Thymus (tissue), 11 donors: ENCODE measurements around the gene LYRM2. TPM values are rescaled to one million over a fixed set of nuclear protein-coding genes. Genes with fewer than 3 reads are reported as not detected.

Source experiments
- DNase-seq, 9 donors: peaks; one replicate each; pipeline ENCODE4 v3.0.0-alpha.2; 2013; ENCODE audit warnings: low spot score in 9 of 9, low read depth in 6 of 9, missing footprints in 1 of 9
- H3K27ac ChIP-seq, 2 donors: one replicate each; pipeline ENCODE4 v1.5.1; 2013; ENCODE audit warnings: control low read depth in 1 of 2, low read depth in 1 of 2, low read length in 1 of 2, mild to moderate bottlenecking in 1 of 2, moderate library complexity in 1 of 2
- H3K27me3 ChIP-seq, 2 donors: one replicate each; pipeline ENCODE4 v1.5.1; 2013; ENCODE audit warnings: low read length in 1 of 2; ENCODE audit not compliant: control insufficient read depth in 2 of 2, insufficient read depth in 1 of 2
- H3K36me3 ChIP-seq, 2 donors: one replicate each; pipeline ENCODE4 v1.5.1; 2013; ENCODE audit warnings: low read length in 1 of 2, mild to moderate bottlenecking in 1 of 2, moderate library complexity in 1 of 2; ENCODE audit not compliant: control insufficient read depth in 2 of 2, insufficient read depth in 2 of 2
- H3K4me1 ChIP-seq, 2 donors: one replicate each; pipeline ENCODE4 v1.5.1; 2013; ENCODE audit warnings: low read length in 2 of 2; ENCODE audit not compliant: control insufficient read depth in 2 of 2, insufficient read depth in 2 of 2
- H3K4me3 ChIP-seq, 2 donors: one replicate each; pipeline ENCODE4 v1.5.1; 2013; ENCODE audit warnings: low read length in 2 of 2, control low read depth in 1 of 2, mild to moderate bottlenecking in 1 of 2
- H3K9me3 ChIP-seq, 2 donors: one replicate each; pipeline ENCODE4 v1.5.1; 2013; ENCODE audit warnings: low read length in 1 of 2, mild to moderate bottlenecking in 1 of 2; ENCODE audit not compliant: control insufficient read depth in 2 of 2, insufficient read depth in 1 of 2
- WGBS: extraction: QIAGEN DNeasy Blood & Tissue Kit; methylation state at CpG from one replicate; pipeline ENCODE4 v1.1.7; 2013; 5-methylcytosine and 5-hydroxymethylcytosine counted together
- polyA plus RNA-seq: library from polyadenylated mRNA; stranded (reverse); fragments of 200-250 nt; gene quantifications from one replicate; pipeline ENCODE4 v1.2.3, GENCODE V29; 2013
- total RNA-seq: library from RNA; stranded (reverse); fragments of 120-200 nt; gene quantifications from one replicate; pipeline ENCODE4 v1.2.4, GENCODE V29; 2013
- donor health status: healthy.

LYRM2 gene
- total and polyA plus RNA-seq, 2 donors = 15.7 to 30.5 TPM

GRCh38 chr6:89539779-89540178 lies 98.8 kb downstream of the LYRM2 start:
- Histone ChIP-seq H3K27ac (no peak overlapping the region), H3K9me3 (no peaks in the 10 kb centered on the region), H3K27me3 (no peaks in the 10 kb centered on the region), H3K4me3 (no peak overlapping the region), H3K36me3 (no peaks in the 10 kb centered on the region), H3K4me1 (no peaks in the 10 kb centered on the region)
- no peak for DNase-seq
- 91% methylated on average over 2 of the region's 2 CpGs for WGBS

GRCh38 chr6:89536231-89536630 lies 102.3 kb downstream of the LYRM2 start:
- DNase-seq = no peak
- no peaks in the 10 kb centered on the region for H3K4me1 ChIP-seq
- no peaks in the 10 kb centered on the region for H3K36me3 ChIP-seq
- 97% methylated on average over 5 of the region's 5 CpGs for WGBS
- no peak overlapping the region for H3K4me3 ChIP-seq
- H3K9me3 ChIP-seq = no peaks in the 10 kb centered on the region
- no peaks in the 10 kb centered on the region for H3K27me3 ChIP-seq
- no peak overlapping the region for H3K27ac ChIP-seq

- 97% methylated on average over 11 of the region's 11 CpGs for WGBS
- no peak for DNase-seq
- H3K27me3 ChIP-seq = no peaks in the 10 kb centered on the region
- H3K4me3 ChIP-seq = no peak overlapping the region
- peaks cover 11% of the 10 kb centered on the region in 2 donors for H3K4me1 ChIP-seq
- H3K9me3 ChIP-seq = no peaks in the 10 kb centered on the region
- H3K27ac ChIP-seq = no peak overlapping the region
- H3K36me3 ChIP-seq = no peaks in the 10 kb centered on the region
Observed at GRCh38 chr6:89530982-89531381, 107.6 kb downstream of the LYRM2 start.

DNA sequence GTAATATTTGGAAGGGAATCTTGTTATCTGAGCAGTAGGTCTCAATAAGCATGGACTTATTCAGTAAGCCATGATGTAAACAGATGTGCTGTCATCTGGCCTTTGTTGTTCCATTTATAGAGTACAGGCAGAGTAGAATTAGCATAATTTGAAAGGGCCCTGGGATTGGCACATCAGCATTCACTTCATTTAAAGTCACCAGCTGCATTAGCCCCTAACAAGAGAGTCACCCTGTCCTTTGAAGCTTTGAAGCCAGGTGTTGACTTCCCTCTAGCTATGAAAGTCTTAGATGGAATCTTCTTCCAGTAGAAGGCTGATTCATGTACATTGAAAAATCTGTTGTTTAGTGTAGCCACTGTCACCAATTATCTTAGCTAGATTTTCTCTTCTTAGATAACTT lies 109.7 kb downstream of the LYRM2 start:
- Histone ChIP-seq H3K36me3 (no peaks in the 10 kb centered on the region), H3K27me3 (no peaks in the 10 kb centered on the region), H3K4me3 (no peak overlapping the region), H3K9me3 (no peaks in the 10 kb centered on the region), H3K27ac (no peak overlapping the region), H3K4me1 (peaks cover 11% of the 10 kb centered on the region in 2 donors)
- peak in 6 of 9 donors; percentile 17 to 58 (median 21) for DNase-seq

- Histone ChIP-seq H3K4me3 (no peak overlapping the region), H3K4me1 (peaks cover 11% of the 10 kb centered on the region in 2 donors), H3K27me3 (no peaks in the 10 kb centered on the region), H3K36me3 (no peaks in the 10 kb centered on the region), H3K9me3 (no peaks in the 10 kb centered on the region), H3K27ac (no peak overlapping the region)
- no peak for DNase-seq
- WGBS = 94% methylated on average over 2 of the region's 2 CpGs
Observed at GRCh38 chr6:89527634-89528033, 110.9 kb downstream of the LYRM2 start.

DNA sequence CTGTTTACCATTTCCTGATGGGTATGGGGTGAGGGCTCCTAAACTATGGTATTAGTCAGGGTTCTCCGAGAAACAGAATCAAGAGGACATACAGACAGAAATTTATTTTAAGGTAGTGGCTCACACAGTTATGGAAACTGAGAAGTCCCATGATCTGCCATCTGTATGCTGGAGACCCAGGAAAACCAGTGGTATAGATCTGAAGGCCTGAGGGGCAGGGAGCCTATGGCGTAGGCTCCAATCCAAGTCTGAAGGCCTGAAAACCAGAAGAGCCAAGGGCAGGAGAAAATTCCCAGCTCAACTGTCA lies 112.0 kb downstream of the LYRM2 start:
- DNase-seq = no peak
- over 99% methylated on average over 2 of the region's 2 CpGs for WGBS
- Histone ChIP-seq H3K4me3 (no peak overlapping the region), H3K36me3 (no peaks in the 10 kb centered on the region), H3K9me3 (no peaks in the 10 kb centered on the region), H3K27ac (no peak overlapping the region), H3K27me3 (no peaks in the 10 kb centered on the region), H3K4me1 (peaks cover 11% of the 10 kb centered on the region in 2 donors)

GRCh38 chr6:89525786-89526562 lies 112.6 kb downstream of the LYRM2 start:
- Histone ChIP-seq H3K27me3 (no peaks in the 10 kb centered on the region), H3K9me3 (no peaks in the 10 kb centered on the region), H3K4me1 (peaks cover 11% of the 10 kb centered on the region in 2 donors), H3K4me3 (no peak overlapping the region), H3K27ac (no peak overlapping the region), H3K36me3 (no peaks in the 10 kb centered on the region)
- no peak for DNase-seq
- WGBS = 94% methylated on average over 4 of the region's 4 CpGs

DNA sequence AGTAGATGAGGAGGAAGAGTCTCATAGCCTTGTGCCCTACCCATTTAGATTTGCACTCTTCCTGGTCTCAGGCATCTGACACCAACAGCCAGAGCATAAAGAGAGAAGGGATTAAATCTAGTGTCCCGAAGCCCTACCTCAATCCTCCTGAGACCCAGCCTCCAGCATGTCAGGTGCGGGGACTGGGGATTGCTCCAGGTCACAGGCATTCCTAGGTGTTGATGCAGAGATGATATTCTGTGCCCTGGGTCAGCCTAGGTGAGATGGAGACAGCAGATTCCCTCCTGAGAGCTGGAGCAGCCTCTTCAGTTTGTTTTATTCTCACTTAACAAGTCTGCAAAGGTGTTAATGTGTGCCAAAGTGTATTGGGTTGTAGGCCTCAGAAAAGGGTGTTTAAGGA lies 115.8 kb downstream of the LYRM2 start:
- no peak for DNase-seq
- H3K36me3 ChIP-seq = no peaks in the 10 kb centered on the region
- no peaks in the 10 kb centered on the region for H3K27me3 ChIP-seq
- no peaks in the 10 kb centered on the region for H3K4me1 ChIP-seq
- 93% methylated on average over 2 of the region's 2 CpGs for whole genome bisulfite sequencing
- no peaks in the 10 kb centered on the region for H3K9me3 ChIP-seq
- no peak overlapping the region for H3K27ac ChIP-seq
- no peak overlapping the region for H3K4me3 ChIP-seq

- Histone ChIP-seq H3K9me3 (no peaks in the 10 kb centered on the region), H3K4me3 (no peak overlapping the region), H3K4me1 (no peaks in the 10 kb centered on the region), H3K27ac (no peak overlapping the region), H3K36me3 (no peaks in the 10 kb centered on the region), H3K27me3 (no peaks in the 10 kb centered on the region)
- no peak for DNase-seq
Observed at GRCh38 chr6:89520736-89521135, 117.8 kb downstream of the LYRM2 start.
